Measurements from ENCODE around the gene RGPD6.
"Not testable (repeated sequence)": the region's sequence is repeated elsewhere in the genome, so short reads cannot be mapped to it uniquely, and the experiment has no call there.

RGPD6 gene

DNA sequence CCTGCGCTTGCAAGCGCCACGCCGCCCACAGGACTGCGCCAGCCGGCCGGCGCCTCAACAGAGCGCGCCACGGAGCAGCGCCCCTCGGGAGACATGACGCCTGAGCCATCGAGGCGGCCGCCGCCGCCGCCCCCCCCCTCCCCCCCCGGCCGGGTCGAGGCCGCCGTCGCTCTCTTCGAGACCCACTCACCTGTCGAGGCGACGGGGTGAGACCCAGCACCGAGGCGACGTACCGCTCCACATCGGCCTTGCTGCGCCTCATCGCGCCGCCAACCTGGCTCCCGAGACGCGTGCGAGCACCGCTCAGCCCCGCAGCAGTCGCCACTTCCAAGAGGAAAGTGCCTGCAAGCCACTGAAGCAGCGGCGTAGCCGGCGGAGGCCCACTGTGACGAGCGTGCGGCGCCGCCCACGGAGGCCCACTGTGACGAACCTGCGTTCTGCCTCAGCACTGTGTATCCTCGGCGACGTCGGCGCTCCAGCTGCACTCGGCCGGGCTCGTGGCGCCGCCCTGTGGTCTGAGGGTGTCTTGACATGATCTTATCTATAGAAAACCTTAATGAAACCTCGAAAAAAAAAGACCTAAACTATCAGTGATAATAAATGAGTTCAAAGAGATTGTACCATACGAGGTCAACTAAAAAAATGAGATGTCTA, at the start of gene RGPD6:
TSS of gene RGPD6 (minus strand) at position 460 of the 654 bp plus-strand sequence. CDS start at position 262, 198 bp downstream.
- not testable (repeated sequence) for DNase-seq

- not testable (repeated sequence) for DNase-seq
Observed at GRCh38 chr2:110619326-110619939, 42.4 kb upstream of the RGPD6 start.

DNA sequence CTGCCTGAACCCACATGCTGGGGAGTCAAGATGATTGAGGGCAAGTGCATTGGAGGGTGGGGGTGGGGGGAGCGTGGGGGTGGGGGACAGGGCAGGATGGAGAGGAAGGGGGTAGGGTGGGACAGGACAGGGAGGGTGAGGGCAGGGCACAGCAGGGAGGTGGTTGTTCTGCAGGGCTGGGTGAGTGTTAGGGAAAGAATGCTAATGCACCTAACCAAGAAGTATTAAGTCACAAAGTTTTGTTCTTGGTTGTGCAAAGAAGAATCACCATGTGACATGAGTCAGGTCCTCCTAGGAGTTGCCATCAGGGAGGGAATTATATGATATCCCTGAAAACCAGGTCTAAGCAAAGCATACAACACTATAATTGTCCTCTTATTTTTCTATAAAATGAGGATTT, 36.9 kb upstream of the RGPD6 start:
- DNase-seq = not testable (repeated sequence)

DNA sequence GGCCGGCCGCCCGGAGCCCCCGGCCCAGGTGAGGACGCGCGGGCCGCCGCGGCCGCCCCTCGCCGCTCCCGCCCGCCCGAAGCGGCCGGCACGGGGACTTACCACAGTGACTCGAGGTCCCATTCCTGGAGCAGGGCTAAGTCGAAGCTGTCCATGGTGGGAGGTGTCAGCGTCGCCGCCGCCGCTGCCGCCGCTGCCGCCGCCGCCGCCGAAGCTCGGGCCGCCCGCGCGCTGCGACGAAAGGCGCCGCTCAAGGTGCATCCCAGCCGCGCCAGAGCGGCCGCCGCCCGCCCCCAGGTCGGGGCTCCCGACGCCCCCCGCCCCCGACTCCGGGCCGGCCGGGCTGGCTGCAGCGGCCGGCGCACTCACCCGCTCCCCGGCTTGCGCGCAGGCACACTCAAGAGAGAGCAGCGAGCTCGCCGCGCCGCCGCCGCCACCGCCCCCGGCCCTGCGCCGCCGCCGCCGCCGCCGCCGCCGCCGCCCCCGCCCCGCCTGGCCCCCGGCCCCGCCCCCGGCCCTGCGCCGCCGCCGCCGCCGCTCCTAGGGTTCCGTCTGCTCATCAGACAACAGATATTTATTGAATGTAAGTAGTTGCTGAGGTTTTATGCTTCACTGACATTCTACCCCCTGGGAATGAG, 33.7 kb upstream of the RGPD6 start:
- DNase-seq = not testable (repeated sequence)

GRCh38 chr2:110609843-110610612, 33.0 kb upstream of the RGPD6 start:
- DNase-seq = not testable (repeated sequence)

- not testable (repeated sequence) for DNase-seq
Observed at GRCh38 chr2:110608788-110609502, 31.9 kb upstream of the RGPD6 start.

DNA sequence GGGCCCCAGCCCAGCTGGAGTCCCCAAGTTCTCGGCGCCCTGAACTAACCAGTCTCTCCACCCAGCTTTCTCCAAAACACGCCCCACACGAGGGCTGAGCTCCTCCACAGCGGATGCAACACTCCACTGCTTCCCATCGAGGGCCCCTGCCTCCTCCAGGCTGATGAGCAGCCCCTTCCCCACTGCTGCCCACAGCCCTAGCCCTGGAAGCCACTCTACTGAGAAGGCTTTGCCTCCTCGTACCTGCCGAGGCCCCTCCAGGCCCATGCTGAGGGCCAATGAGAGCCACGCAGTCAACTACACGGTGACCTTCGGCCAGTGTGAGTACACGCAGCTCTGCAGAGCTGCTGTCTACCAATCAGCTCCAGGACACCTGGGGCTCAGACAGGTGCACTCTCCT, 28.0 kb upstream of the RGPD6 start:
- DNase-seq = not testable (repeated sequence)

GRCh38 chr2:110603917-110604591, 27.0 kb upstream of the RGPD6 start:
- not testable (repeated sequence) for DNase-seq

- not testable (repeated sequence) for DNase-seq
Observed at GRCh38 chr2:110602139-110602538, 25.1 kb upstream of the RGPD6 start.

DNA sequence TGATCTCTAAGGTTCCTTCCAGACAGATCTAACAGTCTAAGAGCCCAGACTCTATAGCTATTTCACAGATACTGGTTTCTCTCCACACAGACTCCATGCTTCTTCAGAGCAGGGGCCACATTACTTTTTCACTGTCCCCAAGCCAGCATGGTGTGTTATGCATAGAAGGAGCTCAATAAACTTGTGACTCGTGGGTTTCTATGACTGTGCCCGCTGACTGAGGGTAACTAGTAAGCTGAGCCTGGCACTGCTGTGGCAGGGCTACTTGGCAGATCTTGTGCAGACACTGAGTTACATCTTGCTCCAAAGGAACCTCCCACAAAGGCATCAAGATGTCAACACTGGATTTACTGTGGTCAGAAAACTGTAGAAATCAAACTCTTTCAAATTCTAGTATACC, 15.0 kb upstream of the RGPD6 start:
- not testable (repeated sequence) for DNase-seq

GRCh38 chr2:110589677-110590330, 12.8 kb upstream of the RGPD6 start:
- DNase-seq = not testable (repeated sequence)

GRCh38 chr2:110588520-110588919, 11.5 kb upstream of the RGPD6 start:
- not testable (repeated sequence) for DNase-seq

DNA sequence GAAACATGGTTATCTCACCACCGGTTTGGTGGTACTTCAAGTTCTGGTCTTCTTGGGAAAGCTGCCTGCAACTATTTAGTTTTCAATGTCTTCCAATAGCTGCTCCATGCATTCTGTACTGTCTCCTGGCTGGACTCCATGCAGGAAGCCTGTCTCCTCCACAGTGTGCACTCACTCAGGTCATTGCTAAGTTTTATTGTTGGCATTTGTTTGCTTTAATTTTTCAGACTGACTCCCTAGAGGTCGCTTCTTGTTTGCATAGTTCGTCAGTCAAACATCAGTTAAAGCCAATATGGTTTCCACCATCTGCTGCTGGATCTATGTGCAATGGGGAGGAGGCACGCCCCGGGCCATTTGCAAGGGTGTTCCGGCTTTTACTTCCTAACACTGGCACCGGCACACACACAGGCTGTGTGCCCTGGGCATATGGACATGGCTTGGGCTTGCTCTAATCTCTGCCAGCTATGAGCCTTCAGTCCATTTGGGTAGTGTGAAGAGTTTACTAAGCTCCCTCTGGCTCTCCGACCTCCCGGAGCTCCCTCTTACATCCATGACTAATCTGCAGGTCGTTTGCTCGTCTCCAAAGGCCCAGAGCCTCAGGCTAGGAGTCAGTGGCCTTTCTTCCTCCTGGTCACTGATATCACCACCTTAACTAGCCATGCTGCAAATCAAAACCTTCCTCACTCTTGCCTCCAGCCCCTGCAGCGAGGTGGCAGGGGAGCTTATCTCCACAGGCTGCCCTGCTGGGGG, 2.4 kb upstream of the RGPD6 start:
- DNase-seq = not testable (repeated sequence)

DNA sequence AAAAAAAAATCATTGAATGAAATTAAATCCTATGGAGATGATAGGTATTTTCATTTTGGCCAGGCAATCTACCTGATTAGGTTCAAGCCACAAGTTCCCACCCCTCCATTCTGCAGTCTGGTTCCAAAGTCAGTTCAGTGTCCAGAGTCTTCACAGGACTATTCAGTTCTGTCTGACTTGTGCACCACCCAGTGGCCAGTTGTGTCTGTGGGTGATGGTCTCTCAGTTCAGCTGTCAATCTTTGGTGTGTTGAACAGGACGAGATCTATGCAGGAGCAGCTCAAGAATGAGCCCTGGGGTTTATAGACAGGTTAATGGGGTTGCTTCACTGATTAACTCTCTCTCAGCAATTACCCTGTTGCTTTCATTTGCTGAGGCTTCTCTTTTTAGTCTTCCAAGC, 1.4 kb upstream of the RGPD6 start:
- not testable (repeated sequence) for DNase-seq

DNA sequence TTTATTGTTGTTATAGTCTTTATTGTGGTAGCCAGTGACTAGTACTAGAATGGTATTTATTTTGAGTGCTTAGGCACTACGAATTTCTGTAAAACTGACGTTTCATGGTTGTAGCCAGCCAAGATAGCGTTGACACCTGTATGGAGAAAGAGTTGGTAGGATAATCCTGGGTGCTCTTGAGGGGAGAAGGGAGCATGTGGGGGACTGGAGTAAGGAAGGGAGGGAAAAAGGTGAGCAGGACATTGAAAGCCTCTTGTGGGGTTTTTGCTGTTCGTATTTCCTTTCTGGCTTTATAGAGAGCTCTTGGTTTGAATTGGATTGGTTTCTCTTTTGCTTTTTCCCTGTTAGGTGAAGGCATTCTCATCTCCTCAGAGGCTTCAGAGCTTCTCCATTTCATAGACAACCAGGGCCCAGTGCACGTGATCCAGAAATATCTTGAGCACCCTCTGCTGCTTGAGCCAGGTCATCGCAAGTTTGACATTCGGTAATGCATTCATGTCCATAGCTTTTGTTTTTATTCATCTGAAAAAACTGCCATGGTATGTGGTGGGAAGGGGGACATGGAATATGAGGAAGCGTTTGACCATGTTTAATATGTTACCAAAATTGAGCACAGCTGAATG, 77.2 kb downstream of the RGPD6 start:
- DNase-seq = not testable (repeated sequence)

GRCh38 chr2:110496027-110496426, 81.0 kb downstream of the RGPD6 start:
- DNase-seq = not testable (repeated sequence)

DNA sequence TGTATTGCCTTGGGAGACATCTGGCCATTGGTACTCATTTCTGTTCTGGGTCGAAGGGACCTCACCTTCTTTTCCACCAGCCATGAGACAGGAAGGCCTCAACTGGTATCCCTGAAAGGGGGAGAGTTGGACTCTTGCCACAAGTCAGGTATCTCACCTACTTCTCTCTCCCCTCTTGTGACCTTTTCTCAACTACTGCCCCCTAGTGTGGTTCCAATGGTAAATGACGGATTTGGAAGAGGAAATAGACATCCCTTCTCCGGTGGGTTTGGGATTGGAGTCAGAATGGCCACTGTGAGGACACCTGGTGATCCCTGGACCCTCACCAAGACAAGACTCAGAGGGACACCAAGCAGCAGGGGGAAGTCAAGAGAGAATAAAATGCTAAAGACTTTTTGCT, 82.5 kb downstream of the RGPD6 start:
- DNase-seq = not testable (repeated sequence)

DNA sequence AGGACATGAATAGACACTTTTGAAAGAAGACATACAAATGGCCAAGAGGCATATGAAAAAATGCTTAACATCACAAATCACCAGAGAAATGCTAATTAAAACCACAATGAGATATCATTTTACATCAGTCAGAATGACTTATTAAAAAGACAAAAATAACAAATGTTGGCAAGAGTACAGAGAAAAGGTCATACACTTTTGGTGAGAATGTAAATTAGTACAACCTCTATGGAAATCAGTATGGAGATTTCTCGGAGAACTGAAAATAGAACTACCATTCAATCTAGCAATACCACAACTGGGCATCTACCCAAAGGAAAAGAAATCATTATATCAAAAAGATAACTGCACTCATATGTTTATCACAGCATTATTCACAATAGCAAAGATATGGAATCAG, 88.0 kb downstream of the RGPD6 start:
- not testable (repeated sequence) for DNase-seq

DNA sequence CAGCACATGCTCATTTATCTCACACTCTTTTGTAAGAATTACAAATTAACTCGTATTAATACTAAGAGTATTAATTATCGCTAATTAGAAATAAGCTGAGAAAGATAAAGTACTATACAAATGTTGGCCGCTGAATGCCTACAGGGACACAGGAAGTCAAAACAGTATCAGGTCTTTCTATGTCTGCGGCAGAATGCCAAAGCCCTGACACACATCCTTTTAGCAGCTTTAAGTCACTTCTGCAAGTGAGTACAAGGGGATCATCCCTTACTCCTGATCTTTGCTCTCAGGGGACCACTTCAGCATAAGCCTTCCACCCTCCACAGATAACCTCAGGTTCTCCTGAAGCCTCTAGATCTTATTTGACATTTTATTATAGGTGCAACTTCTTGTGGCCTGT, 94.3 kb downstream of the RGPD6 start:
- DNase-seq = not testable (repeated sequence)

GRCh38 chr2:110481200-110481599, 95.8 kb downstream of the RGPD6 start:
- not testable (repeated sequence) for DNase-seq

All from NCI-H526 treated with DMSO at 0.1 percent for 48 hours (cell line).